DMS114 treated with DMSO at 0.1 percent for 48 hours (cell line): Measurements from ENCODE around the gene KRT40.

ENCODE experiments used
- DNase-seq: peaks from one replicate; lab custom pipeline; 2025; ENCODE audit not compliant: unreplicated experiment; lab: John Stamatoyannopoulos, UW

KRT40 gene

DNA sequence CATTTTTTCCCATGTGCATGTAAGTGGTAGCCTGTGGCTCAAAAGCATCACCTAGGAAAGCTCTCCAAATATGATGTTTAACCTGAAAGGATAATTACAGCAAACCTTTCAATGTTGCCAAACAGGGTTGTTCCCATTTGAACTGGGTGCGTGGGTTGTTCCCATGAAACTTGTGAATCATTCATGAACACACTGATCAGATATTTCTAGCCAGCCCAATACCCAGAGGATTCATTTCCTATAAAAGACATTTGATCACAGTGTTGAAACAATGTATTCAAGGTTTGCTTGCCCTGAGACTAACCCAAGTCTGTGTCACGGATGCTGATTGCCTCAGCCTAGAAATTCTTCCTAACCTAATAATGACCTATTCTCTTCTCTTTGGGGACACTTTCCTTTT is 30.2 kb downstream of the KRT40 start:
- DNase-seq: no peak

DNA sequence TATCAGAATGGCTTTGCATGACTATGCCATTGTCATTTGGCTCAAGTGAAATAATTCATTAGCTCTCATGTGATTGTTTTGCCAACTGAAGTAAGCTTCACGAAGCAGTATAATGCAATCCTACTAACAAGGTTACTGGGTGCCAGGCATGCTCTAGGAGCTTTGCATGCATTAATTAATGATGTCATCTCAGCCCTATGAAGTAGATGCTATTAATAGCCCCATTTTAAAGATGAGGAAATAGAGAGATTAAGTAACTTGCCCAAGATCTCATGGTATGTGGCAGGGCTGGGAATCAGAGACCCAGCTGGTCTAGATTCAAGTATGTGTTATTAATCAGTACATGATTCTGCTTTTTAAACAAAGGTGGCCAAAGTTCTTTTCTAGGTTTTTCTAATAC is 31.5 kb downstream of the KRT40 start:
- DNase-seq: no peak

DNA sequence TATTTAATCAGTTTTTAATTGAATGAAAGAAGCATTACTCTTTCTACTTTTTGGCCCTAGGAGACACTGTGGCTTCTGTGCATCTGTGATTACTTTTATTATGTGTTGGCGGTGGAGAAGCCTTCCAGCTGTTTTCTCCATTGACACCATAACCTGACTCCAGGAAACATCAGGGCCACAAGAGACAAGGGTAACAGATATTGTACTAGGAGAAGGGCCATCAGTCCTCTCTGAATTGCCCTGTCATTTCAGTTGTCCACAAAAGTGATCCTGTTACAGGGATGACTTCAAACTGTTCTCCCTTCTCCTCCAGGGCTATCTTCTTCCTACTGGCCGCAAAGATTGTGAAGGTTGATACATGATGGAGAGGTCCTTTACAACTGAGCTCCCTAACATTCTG is 32.0 kb downstream of the KRT40 start:
- no peak for DNase-seq

DNA sequence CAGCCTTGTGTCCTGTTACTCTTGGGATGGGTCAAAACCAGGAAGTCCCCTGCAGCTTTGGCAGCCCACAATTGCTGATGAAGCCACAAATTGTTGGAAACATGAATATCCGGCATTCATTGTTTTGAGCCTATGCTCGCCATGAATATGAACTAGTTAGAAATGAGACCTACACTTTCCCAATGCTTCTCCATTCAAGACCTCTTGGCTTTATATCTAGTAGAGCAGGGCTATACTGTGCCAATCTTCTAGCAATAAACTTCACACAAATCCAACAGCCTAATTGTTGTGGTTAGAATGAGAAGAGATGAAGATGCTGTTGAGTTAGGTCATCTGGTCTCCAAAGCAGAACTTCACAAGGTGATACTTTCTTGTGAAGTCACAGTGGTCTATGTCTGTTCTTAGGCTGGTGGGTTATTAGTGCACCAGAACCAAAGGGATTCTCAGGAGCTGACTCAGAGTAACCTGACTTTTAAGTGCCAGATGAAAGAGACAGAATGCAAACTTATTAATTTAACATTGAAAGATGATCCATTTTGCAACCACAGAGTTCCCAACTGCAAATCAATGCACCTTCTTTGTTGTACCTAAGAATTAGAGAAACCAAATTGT is 33.0 kb downstream of the KRT40 start:
- DNase-seq: no peak

DNA sequence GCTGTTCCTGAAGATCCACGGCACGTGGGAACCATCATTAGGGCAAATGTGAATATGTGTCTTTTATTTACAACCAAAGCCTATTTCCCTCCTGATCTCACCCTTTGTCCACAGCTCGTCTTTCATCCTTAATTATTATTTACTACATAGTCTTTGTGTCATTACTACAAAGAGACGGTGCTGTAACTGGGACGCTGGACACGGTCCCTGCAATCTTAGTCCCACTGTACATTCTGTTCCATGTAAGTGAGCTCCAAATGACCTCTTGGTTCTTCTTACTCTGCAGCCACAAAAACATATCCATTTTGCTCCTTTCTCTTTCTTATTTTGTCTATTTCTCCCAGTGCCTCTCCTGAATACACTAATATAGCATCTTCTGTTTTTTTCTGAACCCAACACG is 34.0 kb downstream of the KRT40 start:
- no peak for DNase-seq

DNA sequence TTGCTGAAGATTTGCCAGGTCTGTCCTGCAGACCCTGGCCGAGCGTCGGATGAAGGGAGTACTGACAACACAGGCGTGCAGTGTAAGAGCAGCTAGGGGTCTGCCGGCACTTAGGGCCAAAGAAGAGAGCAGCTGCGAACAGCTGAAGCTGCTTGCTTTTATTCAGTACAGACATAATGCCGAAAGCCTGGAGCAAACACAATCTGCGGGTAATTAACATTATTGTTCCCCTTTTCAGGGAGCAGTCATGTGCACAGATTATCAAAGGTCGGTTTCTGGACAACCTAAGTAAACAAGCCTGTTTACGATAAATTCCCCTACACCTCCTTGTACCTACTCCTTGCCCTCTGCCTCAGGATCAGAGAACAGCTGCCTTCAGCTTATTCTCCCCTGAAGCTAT is 34.7 kb downstream of the KRT40 start:
- no peak for DNase-seq

DNA sequence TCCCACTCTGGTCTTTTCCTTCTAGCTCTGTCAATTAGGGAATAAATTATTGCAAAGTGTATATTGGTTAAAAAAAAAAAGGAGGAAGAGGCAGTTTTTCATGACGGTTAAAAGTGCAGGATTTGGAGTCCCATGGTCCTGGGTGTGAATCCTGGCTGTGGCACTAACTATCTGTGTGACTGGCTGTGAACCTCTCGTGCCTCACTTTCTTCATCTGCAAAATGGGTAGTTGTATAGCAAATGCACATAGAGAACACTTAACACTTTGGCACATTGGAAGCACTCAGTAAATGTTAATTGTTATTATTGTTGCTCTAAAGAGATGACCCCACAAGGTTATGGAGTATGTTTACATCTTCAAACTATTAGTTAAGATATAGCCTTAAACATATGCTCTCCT is 36.2 kb downstream of the KRT40 start:
- no peak for DNase-seq

GRCh38 chr17:40945414-40945813 is 38.7 kb downstream of the KRT40 start:
- DNase-seq: no peak

GRCh38 chr17:40944531-40944930 is 39.6 kb downstream of the KRT40 start:
- no peak for DNase-seq

DNA sequence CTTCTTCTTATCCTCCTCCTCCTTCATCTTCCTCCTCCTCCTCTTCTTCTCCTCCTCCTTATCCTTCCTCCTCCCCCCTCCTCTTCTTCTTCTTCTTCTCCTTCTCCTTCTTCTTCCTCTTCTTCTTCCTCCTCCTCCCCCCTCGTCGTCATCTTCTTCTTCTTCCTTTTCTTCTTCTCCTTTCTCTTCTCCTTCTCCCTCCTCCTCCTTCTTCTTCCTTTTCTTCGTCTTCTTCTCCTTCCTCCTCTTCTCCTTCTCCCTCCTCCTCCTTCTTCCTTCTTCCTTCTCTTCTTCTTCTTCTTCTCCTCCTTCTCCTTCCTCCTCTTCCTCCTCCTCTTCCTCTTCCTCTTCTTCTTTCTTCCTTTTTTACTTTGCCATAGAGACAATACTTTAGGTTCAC is 41.6 kb downstream of the KRT40 start:
- no peak for DNase-seq

GRCh38 chr17:40940266-40940665 is 43.9 kb downstream of the KRT40 start:
- no peak for DNase-seq

GRCh38 chr17:40938981-40939380 is 45.1 kb downstream of the KRT40 start:
- DNase-seq: no peak

DNA sequence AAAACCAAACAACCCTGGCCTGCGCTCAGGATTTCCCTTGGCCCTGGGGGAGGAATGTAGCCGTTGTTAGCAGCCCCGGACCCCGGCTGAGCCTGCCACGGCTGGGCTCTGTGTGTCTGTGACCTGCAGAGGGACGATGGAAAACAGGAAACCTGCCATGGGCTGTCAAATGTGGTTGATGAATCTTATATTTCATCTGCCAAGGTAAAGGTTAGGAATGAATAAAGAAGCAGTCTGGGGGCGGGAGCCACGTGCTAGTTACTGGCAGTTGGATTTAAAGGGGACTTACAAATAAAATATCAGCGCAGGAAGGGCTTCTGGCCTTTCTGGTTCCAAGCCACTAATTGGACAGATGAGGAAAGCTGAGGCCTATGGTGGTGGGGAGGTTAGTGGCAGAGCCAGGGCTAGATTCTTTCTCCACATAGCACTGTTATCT is 46.7 kb downstream of the KRT40 start, which contains the start of gene KRT23:
Gene KRT23 (minus strand): TSS at position 263 of the 436 bp plus-strand sequence. CDS start 1,043 bp downstream, outside the sequence.
- no peak for DNase-seq

DNA sequence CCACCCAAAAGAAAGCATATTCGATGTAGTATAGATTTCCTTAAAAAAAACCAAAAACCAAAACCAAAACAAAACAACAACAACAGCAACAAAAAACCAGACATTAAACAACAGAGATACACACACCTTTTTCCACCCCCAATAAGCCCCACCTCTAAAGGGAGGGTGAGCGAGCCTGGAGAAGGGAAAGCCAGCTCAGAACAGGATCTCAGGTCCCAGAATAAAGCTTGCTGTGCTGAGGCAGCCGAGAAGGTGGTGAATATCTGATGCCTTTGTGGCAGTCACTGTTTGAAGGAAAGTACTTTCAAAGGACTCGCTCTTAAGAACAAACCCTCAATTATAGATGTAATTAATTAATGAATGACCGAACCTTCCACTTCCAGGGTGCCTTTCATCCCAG is 47.1 kb downstream of the KRT40 start:
- no peak for DNase-seq

DNA sequence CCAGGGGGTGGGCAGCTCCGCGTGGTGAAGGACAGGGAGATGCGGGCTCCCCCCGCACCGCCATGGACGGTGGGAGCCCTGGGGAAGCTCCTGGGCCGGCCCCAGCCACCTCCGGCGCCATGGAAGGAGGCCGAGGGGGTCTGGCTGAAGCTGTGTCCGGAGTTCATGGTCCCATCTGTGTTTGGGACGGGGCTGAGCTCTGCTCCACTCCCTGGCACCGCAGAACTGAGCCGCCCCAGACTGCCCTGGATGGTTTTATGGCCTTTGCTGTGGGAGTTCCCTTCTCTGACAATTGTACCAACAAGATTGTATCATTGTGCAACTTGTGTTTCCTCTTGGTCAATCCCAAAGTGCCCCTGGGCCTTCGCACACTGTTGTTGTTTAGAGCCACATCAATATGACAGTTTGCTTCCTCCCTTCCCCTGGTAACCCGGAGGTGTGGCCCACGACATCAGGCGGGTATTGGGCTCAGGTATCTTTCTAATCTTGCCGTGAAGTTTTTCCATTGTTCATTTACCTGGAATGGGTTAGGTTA is 47.6 kb downstream of the KRT40 start:
- no peak for DNase-seq

GRCh38 chr17:40935624-40936023 is 48.5 kb downstream of the KRT40 start:
- DNase-seq: no peak

GRCh38 chr17:40932608-40933007 is 51.5 kb downstream of the KRT40 start:
- DNase-seq: no peak

- DNase-seq: no peak
These were observed 52.8 kb downstream of the KRT40 start for GRCh38 chr17:40931311-40931710.
